AG08396 (cell line): ENCODE results near the gene MAP4K5.

Source experiments
- DNase-seq: peaks from one replicate; pipeline ENCODE4 v3.0.0; 2012; ENCODE audit warnings: low spot score, mixed read lengths

MAP4K5 gene

DNA sequence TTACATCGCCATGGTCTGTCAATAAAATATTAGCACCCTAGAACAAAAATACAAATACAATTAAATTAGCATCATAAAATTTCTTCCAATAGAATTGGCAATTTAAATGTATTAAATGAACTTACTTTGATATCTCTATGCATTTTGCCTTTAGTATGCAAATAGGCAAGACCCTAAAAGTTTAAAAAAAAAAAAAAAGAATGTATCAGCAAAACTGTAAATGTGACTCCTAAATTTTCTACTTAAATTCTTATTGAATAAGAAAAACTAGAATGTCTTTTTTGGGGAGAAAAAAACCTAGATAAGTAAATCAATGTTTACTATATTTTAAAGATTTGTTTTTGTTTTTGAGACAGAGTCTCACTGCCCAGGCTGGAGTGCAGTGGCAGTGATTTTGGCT is 56.2 kb downstream of the MAP4K5 start:
- DNase-seq: no peak

DNA sequence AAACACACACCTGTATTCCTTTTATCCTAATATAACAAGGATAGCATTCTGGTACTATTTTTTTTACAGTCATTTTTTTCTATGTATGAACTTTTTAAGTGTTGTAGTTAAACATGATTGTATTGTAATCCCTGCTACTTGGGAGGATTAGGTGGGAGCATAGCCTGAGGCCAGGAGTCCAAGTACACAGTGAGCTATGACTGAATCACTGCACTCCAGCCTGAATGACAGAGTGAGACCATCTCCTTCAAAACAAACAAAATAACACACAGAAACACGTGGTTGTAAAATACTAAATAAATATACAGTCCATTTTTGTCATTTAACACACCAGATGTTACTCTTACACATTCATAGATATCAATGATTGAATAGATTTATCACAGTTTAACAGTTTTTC is 56.9 kb downstream of the MAP4K5 start:
- no peak for DNase-seq

DNA sequence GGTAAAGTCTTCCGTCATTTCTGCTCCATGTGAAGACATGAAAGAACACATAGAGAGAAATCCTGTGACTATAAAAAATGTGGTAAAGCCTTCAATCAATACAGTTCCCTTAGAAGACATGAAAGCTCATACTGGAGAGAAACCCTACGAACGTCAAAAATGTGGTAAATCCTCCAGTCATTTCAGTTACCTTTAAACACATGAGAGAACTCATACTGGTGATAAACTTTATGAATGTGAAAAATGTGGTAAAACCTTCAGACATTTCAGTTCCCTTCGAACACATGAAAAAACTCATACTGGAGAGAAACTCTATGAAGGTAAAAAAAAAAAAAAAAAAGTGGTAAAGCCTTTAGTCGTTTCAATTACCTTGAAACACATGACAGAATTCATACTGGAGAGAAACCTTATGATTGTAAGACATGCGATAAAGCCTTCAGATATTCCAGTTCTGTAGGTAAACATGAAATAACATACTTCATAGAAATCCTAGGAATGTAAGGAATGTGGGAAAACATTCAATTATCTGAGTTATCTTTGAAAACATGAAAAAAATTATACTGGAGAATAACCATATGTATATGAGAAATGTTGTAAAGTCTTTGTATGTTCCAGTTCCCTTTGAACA is 60.4 kb downstream of the MAP4K5 start:
- no peak for DNase-seq

DNA sequence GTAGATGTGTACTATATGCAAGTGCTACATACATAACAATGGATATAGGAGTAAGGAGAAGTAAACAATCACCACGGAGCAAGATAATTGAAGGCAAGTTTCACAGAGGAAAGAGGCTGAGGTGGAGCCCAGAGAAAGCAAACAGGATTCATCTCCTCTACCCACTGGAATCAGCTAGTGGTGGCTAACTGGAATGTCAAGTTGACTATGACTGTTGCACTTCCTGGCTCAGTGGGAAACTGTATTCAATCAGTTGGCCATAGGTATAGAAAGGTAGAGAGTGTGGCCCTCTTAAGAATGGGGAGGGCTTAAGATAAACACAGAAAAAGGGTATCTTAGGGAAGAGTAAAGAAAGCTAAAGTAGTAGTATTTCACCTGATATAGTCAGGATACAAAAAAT is 62.4 kb downstream of the MAP4K5 start:
- DNase-seq: no peak

DNA sequence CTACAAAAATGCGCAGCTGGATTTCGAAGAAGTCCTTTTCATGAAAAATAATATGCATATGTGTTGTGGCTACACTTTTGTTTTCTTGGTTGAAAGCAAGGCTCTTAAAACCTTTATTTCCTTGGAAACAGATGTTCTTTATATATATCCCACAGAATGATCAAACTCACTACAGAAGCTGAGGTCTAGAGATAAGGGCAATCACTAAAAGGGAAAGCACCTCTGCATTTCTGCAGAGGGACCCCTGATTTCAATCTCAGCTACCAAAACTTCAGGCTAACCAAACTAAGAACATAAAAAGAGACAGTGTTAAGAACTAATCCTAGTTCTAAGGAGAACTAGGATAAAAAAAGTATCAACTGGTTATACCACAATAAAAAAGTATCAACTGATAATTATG is 70.3 kb downstream of the MAP4K5 start:
- DNase-seq: no peak

DNA sequence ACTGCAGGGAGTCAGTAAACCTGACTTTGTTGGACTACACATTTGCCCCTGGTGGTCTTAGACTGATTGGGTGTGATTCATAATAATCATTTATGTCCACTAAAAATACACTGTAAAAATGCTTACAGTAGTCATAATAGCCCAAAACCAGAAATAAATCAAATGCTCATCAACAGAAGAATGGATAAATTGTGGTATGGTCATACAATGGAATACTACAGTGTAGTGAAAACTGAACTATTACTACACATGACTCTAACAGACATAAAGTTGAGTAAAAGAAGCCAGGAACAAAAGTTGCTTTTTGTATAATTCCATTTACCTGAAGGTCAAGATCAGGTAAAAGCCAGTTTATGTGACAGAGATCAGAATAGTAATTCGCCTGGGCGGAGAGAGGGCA is 78.5 kb downstream of the MAP4K5 start:
- no peak for DNase-seq

DNA sequence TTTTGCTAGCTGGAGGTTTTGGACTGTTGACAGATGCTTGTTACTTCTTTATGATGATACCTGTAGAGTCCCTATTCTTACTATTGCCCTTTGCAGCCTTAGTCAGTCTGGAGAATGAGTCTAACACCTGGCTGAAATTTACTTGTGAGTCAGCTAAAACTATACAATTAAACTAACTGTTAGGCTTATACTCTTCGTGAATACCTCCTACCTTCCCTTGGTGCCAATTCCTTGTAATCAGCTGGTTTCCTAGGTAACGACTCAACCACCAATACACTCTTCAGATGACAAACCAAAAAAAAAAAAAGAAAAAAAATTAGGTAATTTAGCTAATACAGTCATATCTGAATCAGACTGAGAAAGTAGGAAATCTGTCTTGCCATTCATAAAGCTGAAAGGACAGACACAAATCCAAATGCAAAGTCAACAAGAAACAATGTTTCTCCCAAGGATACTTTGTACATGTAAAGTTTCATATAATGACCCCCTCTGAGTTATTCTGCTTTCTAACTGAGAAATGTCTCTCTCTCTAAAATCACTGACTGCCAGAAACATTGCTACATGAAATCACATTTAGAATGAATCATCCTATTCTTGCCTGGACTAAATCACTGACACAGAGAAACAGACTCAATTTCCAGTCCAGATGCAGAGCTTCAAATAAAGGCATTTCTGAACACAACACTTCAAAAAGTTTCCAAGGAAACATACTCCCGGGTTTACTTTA is 79.2 kb downstream of the MAP4K5 start:
- DNase-seq: peak; percentile 29

DNA sequence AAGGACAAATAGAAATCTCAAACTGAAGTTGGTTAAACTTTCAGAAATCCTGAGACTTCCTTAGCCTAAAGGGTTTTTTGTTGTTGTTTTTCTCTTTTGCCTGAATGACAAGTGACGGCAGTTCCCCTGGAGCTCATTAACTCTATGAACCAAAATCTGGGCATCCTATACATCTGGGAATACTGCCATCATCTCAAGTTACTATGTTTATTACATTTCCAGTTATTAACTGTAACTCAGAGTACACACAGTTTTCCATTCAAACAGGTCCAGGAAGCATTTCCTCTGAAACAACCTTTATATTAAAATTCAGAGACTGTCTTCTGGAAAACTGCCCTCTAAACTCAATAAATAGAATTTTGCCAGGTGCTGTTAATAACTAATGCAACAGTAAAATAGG is 80.1 kb downstream of the MAP4K5 start:
- DNase-seq: no peak

DNA sequence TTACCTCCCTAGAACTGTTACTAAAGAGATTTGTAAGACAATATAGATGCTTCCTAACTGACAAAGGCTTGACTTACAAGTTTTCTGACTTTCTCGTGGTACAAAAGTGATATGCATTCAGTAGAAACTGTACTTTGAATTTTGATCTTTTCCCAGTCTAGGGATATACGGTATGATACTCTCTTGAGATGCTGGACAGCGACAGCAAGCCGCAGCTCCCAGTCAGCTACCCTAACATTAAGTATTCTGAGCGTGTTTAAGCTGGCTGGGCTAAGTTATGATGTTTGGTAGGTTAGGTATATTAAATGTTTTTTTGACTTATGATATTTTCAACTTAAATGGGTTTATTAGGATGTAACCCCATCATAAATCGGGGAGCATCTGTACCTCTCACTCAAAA is 80.5 kb downstream of the MAP4K5 start:
- no peak for DNase-seq

DNA sequence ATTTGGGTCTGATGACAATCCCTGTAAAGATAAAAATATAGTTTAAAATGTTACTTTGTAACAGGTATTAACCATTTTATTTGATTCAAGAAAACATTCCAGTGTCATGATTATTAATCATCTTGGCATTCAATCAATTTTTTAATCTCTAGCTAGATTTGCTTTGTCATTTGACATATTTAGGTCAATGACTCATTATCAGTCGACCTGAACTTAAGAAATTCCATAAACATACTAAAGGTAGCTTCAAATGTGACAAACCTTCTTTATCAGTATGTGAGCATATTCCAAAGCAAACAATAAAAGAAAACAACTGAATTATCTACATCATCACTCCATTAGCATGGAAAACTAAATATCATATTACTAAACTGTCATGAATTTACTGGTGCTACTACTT is 84.9 kb downstream of the MAP4K5 start:
- no peak for DNase-seq

DNA sequence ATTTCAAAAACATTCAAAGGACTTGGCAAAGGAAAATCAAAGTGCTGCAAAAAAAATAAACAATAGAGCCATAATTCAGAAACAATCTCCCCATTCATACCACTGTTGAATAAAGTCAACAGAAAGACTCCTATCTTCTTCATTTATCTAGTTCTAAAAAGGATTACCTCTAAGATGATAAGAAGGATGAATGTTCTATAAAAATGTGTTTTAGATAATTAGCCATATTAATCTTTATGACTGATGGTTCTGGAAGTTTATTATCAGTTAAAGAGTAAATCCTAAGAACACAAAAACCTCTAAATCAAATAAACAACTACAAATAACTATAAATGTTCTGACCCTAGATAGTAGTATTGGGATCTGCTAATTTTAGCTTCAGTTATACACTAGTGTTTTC is 97.8 kb downstream of the MAP4K5 start:
- no peak for DNase-seq

DNA sequence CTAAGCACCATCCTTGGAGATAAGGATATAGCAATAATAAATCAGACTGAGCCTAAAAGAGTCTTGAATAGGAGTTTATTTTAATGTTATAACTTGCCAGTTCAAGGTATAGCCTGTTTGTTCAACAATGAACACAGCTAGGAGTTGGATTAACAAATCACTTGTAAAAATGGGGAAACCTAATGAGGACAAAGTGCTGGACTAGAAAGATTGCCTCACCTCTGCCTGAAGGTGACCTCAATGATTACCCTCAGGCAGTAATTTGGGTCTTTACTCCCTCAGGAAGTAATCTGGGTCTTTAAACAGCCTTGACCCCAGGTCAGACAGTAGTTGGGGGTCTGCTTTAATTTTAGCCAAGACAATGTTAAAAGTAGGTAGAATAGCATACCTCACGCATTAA is 100.2 kb downstream of the MAP4K5 start:
- no peak for DNase-seq

DNA sequence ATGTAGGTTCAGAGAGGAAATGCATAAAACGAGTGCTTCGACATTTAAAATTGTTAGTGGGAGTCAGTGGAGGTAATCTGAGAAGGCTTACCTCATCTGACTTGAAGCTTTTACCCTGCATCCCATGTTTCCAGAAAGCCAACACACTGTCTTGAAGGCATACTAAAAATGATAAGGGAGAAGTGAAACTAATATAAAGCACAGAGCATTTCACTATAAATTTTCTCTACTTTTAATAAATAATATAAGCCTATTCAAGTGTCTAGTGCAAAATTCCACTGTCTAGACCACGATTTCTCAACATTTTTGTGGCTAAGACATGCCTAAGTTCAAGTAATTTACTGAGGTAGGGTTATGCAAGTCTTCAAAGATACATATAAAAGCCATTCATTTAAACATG is 106.6 kb downstream of the MAP4K5 start:
- DNase-seq: no peak

DNA sequence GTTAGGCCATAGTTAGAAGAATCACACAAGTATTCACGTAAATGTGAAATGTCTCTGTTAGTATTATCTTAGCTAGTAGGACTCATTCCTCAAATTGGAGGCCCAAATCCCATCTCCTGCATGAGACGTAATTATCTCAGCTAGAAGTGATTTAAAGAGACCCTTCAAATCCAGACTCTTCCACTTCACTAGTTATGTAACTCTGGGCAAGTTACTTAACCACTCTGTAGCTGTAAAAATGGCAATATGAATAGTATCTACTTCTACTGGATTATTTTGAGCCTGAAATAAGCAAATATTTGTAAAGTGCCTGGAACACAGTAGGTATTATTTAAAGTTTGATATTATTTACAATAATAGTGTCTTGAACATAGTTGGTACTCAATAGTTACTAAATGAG is 107.3 kb downstream of the MAP4K5 start:
- DNase-seq: no peak

DNA sequence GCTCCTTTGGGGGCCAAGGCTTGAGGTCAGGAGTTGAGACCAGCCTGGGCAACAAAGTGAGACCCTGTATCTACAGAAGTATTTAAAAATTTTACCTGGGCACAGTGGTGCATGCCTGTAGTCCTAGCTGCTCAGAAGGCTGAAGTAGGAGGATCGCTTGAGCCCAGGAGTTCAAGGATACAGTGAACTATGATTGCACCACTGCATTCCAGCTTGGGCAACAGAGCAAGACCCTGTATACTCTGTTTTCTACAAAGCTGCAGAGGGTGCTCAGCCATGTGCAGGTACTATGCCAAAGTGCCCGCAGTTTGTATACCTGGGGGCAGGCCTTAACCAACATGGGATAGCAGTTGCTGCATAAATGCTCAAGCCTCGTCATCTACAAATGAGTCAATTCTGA is 108.8 kb downstream of the MAP4K5 start:
- DNase-seq: no peak

DNA sequence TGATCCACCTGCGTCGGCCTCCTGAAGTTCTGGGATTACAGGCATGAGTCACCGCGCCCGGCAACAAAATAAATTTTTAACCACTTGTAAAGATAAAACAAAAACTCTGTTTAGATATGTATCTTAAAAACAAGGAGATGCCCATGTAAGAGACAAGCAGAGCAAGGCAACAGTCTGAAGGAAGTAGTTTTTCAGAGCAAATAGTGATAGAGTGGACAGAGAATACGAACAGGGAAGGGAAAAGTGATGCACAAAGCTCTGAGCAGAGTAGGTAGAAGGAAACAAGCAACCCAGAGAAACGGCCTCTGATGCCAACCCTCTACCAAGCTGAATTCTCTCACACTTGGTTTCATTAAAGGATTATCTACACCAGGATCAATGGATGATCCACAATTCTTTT is 110.9 kb downstream of the MAP4K5 start:
- DNase-seq: no peak

DNA sequence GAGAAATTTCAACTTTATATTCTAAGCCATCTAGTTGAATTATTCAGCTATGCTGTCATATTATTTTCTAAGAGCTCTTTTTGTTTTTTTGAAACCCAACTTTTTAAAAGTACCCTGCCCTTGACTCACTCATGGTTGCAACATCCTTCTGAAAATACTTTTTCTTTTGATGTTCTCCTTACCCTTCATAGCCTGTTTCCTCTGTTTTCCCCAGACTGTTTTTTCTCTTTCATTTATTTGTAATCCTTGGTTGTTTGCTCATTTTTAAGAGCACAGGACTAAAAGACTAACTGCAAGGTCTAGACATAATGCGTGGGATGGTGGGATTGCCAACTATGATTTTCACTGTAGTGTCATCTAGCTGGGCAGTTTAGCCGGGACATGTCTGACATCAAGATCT is 114.5 kb downstream of the MAP4K5 start:
- DNase-seq: no peak

DNA sequence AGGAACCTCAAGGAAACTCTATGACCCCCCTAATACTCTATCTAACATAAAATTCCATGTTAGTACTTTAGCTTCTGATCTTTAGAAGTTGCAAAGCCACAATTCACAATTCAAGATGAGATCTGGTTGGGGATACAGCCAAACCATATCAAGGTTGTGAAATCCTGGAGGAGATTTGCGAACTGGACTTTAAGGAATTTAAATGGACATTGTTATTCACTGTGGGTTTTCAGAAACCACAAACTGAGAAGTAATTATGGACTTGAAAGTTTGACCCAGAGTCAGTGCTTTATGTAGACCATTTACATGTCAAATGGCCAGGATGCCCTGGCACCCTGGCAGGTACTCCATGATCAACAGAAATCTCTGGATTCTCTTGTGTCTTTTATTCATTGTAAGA is 121.4 kb downstream of the MAP4K5 start:
- DNase-seq: peak; percentile 20

DNA sequence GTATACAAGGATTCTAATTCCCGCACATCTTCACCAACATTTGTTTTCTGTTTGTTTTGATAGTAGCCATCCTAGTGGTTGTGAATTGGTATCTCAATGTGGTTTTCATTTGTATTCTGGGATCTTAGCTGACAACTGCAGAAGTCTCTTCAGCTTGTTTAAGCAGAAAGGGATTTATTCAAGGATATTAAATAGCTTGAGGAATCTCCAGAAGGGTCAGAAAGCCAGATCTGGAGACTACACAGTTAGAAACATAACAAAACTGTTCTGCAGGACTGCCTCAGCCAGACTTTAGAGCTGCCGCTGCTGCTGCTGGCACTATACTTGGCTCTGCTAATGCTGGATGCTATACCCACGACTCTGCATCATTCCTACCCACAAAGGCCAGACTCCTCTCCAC is 122.3 kb downstream of the MAP4K5 start:
- no peak for DNase-seq

DNA sequence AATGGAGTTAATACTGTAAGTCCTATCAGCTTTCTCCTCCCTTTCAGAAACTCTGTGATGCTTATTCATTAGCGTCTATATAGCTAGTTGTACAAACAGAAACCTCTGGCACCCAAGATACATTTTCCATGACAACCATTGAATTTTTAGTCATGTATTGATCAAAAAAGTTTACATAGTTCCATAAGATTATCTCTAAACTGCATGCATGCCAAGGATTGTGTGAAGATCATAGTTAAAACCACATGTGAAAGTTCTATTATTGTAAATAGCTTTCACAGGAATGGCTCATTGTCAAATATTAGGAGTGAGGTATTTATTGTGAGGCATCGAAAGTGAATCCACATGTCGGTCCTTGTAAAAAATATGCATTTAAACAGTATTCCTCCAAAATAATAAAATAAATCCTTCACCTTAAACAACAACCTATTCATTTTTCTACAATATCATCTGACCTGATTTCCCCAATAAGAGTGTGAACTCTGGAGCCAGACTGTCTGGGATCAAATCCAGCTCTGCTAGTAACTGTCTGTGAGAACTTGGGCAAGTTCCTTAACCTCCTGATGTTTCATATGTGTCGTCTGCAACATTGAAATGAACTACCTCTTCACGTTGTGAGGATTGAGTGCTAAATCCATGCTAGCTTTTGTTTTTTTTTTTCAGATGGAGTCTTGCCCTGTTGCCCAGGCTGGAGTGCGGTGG is 125.1 kb downstream of the MAP4K5 start:
- no peak for DNase-seq

DNA sequence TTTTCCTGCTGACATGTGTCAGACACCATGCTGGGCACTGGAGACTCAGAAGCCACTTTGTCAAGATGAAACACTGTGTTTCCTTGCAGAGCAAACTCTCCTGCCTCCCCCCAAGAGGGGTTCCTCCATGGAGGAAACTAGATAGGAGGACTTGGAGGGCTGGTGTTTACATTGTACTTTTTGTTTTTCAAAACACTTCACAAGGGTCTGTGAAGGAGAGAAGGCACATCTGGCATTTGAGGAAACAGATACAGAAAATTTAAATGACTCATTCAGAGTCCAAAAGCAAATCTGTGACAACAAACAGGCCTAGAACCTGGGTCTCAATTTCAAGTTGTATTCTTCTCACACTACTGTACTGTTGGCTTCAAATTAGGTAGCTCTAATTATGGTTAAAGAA is 128.9 kb downstream of the MAP4K5 start:
- peak; percentile 27 for DNase-seq

DNA sequence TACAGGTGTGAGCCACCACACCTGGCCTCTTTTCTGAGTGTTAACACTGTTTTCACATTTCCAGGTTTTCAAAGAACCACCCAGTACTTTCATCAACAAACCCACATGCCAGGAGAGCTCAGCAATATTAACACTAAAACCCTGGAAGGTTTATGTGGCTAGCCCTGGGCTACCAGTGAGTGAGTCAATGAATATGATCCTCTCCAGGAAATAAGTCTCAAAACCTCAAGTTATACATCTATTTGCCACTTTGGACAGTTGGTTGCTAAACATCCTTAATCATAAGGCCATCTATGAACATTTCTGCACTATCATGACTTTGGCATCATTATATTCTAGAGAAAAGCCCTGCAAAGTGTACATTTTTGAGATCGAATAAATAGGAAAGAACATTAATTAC is 129.4 kb downstream of the MAP4K5 start:
- no peak for DNase-seq

DNA sequence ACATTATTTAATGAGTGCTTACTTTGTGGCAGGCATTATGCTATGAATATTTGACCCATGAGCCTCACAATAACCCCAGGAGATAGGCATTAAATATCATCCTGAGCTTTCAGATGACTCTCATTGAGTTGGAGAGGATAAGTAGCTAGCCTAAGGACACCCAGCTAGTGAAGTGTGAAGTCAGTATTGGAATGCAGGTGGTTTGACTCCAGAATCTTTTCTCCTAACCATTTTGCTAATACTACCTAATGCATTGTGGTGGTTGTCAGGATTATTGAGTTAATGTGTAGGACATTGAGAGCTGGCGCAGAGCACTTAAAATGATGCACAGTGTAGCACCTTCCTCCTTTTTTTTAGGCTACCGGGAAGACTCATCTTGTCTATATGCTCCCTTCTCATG is 131.9 kb downstream of the MAP4K5 start:
- no peak for DNase-seq
